ENCODE results near the gene DYRK1B.

Gene DYRK1B

DNA sequence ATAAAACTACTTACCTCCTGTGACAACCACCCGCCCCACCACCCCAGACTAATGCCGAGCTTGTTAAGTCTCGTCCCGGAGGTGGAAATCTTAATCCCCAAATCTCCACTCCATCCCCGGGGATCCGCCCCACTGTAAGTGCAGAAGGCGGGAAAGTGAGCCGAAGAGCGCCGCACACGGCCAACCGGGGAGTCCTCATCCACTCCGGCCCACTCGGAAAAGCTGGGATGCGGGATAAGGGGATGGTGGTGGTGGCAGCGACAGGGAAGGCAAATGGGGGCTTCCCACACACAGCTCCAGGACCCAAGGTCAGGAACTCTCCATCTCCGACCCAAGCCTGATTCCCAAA is 11.6 kb upstream of the DYRK1B start (continued):
- TF ChIP-seq, protein P1, sequence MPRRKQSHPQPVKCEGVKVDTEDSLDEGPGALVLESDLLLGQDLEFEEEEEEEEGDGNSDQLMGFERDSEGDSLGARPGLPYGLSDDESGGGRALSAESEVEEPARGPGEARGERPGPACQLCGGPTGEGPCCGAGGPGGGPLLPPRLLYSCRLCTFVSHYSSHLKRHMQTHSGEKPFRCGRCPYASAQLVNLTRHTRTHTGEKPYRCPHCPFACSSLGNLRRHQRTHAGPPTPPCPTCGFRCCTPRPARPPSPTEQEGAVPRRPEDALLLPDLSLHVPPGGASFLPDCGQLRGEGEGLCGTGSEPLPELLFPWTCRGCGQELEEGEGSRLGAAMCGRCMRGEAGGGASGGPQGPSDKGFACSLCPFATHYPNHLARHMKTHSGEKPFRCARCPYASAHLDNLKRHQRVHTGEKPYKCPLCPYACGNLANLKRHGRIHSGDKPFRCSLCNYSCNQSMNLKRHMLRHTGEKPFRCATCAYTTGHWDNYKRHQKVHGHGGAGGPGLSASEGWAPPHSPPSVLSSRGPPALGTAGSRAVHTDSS (tag by site-specific recombination; IDR thresholded peaks at IDR 0.05): 0 out of 2 replicates have a peak, but pooled peaks have one; percentile 2
- TF ChIP-seq ZSCAN16 (tag by site-specific recombination; IDR thresholded peaks at IDR 0.05) (no peak), ZBTB8A (tag by site-specific recombination; IDR thresholded peaks at IDR 0.05) (no peak), ZNF510 (tag by site-specific recombination; IDR thresholded peaks at IDR 0.05; ENCODE audit: insufficient replicate concordance) (no peak), ZNF184 (tag by site-specific recombination; IDR thresholded peaks at IDR 0.05) (no peak), ZNF133 (tag by site-specific recombination; IDR thresholded peaks at IDR 0.05) (no peak), ZNF404 (tag by site-specific recombination; IDR thresholded peaks at IDR 0.05) (no peak), HOXC10 (CRISPR knock-in tag; IDR thresholded peaks at IDR 0.05) (no peak), ZNF560 (tag by site-specific recombination; IDR thresholded peaks at IDR 0.05; ENCODE audit: borderline replicate concordance) (no peak), ZNF530 (tag by site-specific recombination; IDR thresholded peaks at IDR 0.05; ENCODE audit: low read depth) (no peak), SP2 (tag by site-specific recombination; IDR thresholded peaks at IDR 0.05) (peak; percentile 79), ZFHX2 (tag by site-specific recombination; conservative IDR thresholded peaks at IDR 0.05) (peak; percentile 43; the same call in 1 of the 2 replicates), ZNF146 (tag by site-specific recombination; IDR thresholded peaks at IDR 0.05) (no peak), ZNF623 (tag by site-specific recombination; IDR thresholded peaks at IDR 0.05) (no peak), ZFP37 (tag by site-specific recombination; IDR thresholded peaks at IDR 0.05) (0 out of 2 replicates have a peak, but pooled peaks have one; percentile 86), ZSCAN30 (tag by site-specific recombination; IDR thresholded peaks at IDR 0.05) (no peak; the same call in 1 of the 2 replicates), TRIM28 (IDR thresholded peaks at IDR 0.05; ENCODE audit: borderline replicate concordance, low read length) (no peak), ZNF792 (tag by site-specific recombination; IDR thresholded peaks at IDR 0.05) (no peak), ZNF660 (tag by site-specific recombination; IDR thresholded peaks at IDR 0.05) (peak; percentile 65; the same call in 1 of the 2 replicates), ZNF10 (tag by site-specific recombination; IDR thresholded peaks at IDR 0.05) (peak; percentile 31; the same call in 1 of the 2 replicates), ZNF416 (tag by site-specific recombination; IDR thresholded peaks at IDR 0.05) (no peak), KLF9 (tag by site-specific recombination; IDR thresholded peaks at IDR 0.05; ENCODE audit: low read depth) (peak; percentile 45; the same call in 1 of the 2 replicates), ZNF785 (tag by site-specific recombination; IDR thresholded peaks at IDR 0.05) (peak; percentile 58; the same call in 1 of the 2 replicates)
- TF ChIP-seq, protein P2, sequence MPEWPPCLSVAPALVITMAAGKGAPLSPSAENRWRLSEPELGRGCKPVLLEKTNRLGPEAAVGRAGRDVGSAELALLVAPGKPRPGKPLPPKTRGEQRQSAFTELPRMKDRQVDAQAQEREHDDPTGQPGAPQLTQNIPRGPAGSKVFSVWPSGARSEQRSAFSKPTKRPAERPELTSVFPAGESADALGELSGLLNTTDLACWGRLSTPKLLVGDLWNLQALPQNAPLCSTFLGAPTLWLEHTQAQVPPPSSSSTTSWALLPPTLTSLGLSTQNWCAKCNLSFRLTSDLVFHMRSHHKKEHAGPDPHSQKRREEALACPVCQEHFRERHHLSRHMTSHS (tag by site-specific recombination; IDR thresholded peaks at IDR 0.05): no peak
- TF ChIP-seq, protein P3, sequence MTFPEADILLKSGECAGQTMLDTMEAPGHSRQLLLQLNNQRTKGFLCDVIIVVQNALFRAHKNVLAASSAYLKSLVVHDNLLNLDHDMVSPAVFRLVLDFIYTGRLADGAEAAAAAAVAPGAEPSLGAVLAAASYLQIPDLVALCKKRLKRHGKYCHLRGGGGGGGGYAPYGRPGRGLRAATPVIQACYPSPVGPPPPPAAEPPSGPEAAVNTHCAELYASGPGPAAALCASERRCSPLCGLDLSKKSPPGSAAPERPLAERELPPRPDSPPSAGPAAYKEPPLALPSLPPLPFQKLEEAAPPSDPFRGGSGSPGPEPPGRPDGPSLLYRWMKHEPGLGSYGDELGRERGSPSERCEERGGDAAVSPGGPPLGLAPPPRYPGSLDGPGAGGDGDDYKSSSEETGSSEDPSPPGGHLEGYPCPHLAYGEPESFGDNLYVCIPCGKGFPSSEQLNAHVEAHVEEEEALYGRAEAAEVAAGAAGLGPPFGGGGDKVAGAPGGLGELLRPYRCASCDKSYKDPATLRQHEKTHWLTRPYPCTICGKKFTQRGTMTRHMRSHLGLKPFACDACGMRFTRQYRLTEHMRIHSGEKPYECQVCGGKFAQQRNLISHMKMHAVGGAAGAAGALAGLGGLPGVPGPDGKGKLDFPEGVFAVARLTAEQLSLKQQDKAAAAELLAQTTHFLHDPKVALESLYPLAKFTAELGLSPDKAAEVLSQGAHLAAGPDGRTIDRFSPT (tag by site-specific recombination; IDR thresholded peaks at IDR 0.05): no peak
- TF ChIP-seq, protein P4, sequence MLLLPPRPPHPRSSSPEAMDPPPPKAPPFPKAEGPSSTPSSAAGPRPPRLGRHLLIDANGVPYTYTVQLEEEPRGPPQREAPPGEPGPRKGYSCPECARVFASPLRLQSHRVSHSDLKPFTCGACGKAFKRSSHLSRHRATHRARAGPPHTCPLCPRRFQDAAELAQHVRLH (tag by site-specific recombination; IDR thresholded peaks at IDR 0.05): no peak
- TF ChIP-seq, protein P5, sequence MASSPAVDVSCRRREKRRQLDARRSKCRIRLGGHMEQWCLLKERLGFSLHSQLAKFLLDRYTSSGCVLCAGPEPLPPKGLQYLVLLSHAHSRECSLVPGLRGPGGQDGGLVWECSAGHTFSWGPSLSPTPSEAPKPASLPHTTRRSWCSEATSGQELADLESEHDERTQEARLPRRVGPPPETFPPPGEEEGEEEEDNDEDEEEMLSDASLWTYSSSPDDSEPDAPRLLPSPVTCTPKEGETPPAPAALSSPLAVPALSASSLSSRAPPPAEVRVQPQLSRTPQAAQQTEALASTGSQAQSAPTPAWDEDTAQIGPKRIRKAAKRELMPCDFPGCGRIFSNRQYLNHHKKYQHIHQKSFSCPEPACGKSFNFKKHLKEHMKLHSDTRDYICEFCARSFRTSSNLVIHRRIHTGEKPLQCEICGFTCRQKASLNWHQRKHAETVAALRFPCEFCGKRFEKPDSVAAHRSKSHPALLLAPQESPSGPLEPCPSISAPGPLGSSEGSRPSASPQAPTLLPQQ (tag by site-specific recombination; IDR thresholded peaks at IDR 0.05): 0 out of 2 replicates have a peak, but pooled peaks have one; percentile 45
- TF ChIP-seq, protein P6, sequence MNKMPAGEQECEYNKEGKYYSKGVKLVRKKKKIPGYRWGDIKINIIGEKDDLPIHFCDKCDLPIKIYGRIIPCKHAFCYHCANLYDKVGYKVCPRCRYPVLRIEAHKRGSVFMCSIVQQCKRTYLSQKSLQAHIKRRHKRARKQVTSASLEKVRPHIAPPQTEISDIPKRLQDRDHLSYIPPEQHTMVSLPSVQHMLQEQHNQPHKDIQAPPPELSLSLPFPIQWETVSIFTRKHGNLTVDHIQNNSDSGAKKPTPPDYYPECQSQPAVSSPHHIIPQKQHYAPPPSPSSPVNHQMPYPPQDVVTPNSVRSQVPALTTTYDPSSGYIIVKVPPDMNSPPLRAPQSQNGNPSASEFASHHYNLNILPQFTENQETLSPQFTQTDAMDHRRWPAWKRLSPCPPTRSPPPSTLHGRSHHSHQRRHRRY (tag by site-specific recombination; IDR thresholded peaks at IDR 0.05): no peak
- TF ChIP-seq, protein P7, sequence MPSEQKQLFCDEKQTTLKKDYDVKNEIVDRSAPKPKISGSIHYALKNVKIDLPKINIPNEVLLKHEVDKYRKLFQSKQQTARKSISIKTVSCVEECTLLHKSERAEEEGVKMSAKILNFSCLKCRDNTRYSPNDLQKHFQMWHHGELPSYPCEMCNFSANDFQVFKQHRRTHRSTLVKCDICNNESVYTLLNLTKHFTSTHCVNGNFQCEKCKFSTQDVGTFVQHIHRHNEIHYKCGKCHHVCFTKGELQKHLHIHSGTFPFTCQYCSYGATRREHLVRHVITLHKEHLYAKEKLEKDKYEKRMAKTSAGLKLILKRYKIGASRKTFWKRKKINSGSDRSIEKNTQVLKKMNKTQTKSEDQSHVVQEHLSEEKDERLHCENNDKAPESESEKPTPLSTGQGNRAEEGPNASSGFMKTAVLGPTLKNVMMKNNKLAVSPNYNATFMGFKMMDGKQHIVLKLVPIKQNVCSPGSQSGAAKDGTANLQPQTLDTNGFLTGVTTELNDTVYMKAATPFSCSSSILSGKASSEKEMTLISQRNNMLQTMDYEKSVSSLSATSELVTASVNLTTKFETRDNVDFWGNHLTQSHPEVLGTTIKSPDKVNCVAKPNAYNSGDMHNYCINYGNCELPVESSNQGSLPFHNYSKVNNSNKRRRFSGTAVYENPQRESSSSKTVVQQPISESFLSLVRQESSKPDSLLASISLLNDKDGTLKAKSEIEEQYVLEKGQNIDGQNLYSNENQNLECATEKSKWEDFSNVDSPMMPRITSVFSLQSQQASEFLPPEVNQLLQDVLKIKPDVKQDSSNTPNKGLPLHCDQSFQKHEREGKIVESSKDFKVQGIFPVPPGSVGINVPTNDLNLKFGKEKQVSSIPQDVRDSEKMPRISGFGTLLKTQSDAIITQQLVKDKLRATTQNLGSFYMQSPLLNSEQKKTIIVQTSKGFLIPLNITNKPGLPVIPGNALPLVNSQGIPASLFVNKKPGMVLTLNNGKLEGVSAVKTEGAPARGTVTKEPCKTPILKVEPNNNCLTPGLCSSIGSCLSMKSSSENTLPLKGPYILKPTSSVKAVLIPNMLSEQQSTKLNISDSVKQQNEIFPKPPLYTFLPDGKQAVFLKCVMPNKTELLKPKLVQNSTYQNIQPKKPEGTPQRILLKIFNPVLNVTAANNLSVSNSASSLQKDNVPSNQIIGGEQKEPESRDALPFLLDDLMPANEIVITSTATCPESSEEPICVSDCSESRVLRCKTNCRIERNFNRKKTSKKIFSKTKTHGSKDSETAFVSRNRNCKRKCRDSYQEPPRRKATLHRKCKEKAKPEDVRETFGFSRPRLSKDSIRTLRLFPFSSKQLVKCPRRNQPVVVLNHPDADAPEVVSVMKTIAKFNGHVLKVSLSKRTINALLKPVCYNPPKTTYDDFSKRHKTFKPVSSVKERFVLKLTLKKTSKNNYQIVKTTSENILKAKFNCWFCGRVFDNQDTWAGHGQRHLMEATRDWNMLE (tag by site-specific recombination; conservative IDR thresholded peaks at IDR 0.05; ENCODE audit: low read depth): 0 out of 2 replicates have a peak, but pooled peaks have one; percentile 17
